ENCODE results near the gene TUBGCP2. TPM values are rescaled to one million over a fixed set of nuclear protein-coding genes. Genes with fewer than 3 reads are reported as not detected.

TUBGCP2 gene
- total and polyA plus RNA-seq, 9 of the 15 experiments (the other 6 are each of a cell fraction or from before 2014, with no cell fraction given), result 4.3 to 56.6 (median 28.4) TPM

- no TSS peak for BruUV-seq (replicated peaks)
These were observed 53.3 kb downstream of the TUBGCP2 start for GRCh38 chr10:133255323-133255722.

More at GRCh38 chr10:133255323-133255722, 53.3 kb downstream of the TUBGCP2 start:
- TF ChIP-seq ZNF124 (CRISPR knock-in tag; IDR thresholded peaks at IDR 0.05) (no peak), KAT8 (IDR thresholded peaks at IDR 0.05; ENCODE audit: low read depth) (no peak), AFF1 (IDR thresholded peaks at IDR 0.05; ENCODE audit: low read depth in 1 of 2, partially characterized antibody in 2 of 2) (no peak), MECOM (CRISPR knock-in tag; IDR thresholded peaks at IDR 0.05) (no peak), MLLT1 (IDR thresholded peaks at IDR 0.05) (no peak), NR1H2 (CRISPR knock-in tag; IDR thresholded peaks at IDR 0.05) (no peak), TCF7 (IDR thresholded peaks at IDR 0.05; ENCODE audit: borderline replicate concordance) (no peak)
- no peaks in the 10 kb centered on the region for H3K36me3 ChIP-seq (ENCODE audit: control insufficient read depth, insufficient read depth, low read length)
- H3K27ac ChIP-seq (ENCODE audit: extremely low read depth, low read depth, low read length), result no peak overlapping the region
- ATAC-seq (no peak), DNase-seq (ENCODE audit: extremely low read depth in 1 of 4, low spot score in 3 of 4) (no peak), FAIRE-seq (no peak)
- H4K20me1 ChIP-seq (replicated peaks; ENCODE audit: control insufficient read depth, insufficient read depth, low read length), result no peaks in the 10 kb centered on the region
- no peak overlapping the region for H2AFZ ChIP-seq (ENCODE audit: low read depth, low read length)
- H3K79me2 ChIP-seq (ENCODE audit: control insufficient read depth, insufficient read depth, low read length), result no peaks in the 10 kb centered on the region
- H3K4me1 ChIP-seq (replicated peaks in 1 of 2; ENCODE audit: control insufficient read depth in 2 of 2, insufficient read depth in 2 of 2, low read length in 2 of 2), result peaks cover 0 to 66% of the 10 kb centered on the region in 2 experiments; a peak in 2 of 5 replicates
- ChIA-PET POLR2A (interaction anchor here (0.7 to 4.6 kb wide), 2 partner anchors 9 to 28 kb away, joined by 3 to 18 read pairs; no protein-coding TSS in a partner anchor), CTCF (ENCODE audit: low intra/inter-chr PET ratio) (no interaction called here)
- no peaks in the 10 kb centered on the region for H3K27me3 ChIP-seq (ENCODE audit: control insufficient read depth in 2 of 2, insufficient read depth in 2 of 2, low read length in 2 of 2)
- no peak overlapping the region; a peak in 1 of 4 replicates for H3K9ac ChIP-seq (ENCODE audit: insufficient read depth in 1 of 2, low read depth in 2 of 2, low read length in 2 of 2)
- H3K4me2 ChIP-seq (ENCODE audit: insufficient read depth, low read length), result no peak overlapping the region
- intact Hi-C loops (cut with micrococcal nuclease), result no loop called here
- H3K9me1 ChIP-seq (ENCODE audit: control insufficient read depth, insufficient read depth, low read length), result no peaks in the 10 kb centered on the region
- in situ Hi-C loops (cut with MboI), result no loop called here
- no peaks in the 10 kb centered on the region for H3K9me3 ChIP-seq (replicated peaks; ENCODE audit: control insufficient read depth, insufficient read depth, low read depth, low read length)
- 87% methylated on average over 4 of the region's 15 CpGs for WGBS (ENCODE audit: insufficient coverage, low coverage, missing lambda C conversion rate)
- H3K4me3 ChIP-seq, result no peak overlapping the region
